Daoy (cell line): ENCODE data around the gene TRMT11. TPM values are rescaled to one million over a fixed set of nuclear protein-coding genes. Genes with fewer than 3 reads are reported as not detected.
"Not testable (repeated sequence)": the region's sequence is repeated elsewhere in the genome, so short reads cannot be mapped to it uniquely, and the experiment has no call there.

ENCODE experiments used
- DNase-seq: peaks from one replicate; pipeline ENCODE4 v3.0.0-alpha.2; 2015; ENCODE audit warnings: low read depth
- total RNA-seq: library from RNA; depleted of rRNA; stranded (reverse); fragments of >200 nt; shearing (Covaris generic); gene quantifications from 2 replicates; pipeline ENCODE4 v1.2.3, GENCODE V29; 2014; rRNA removed

The TRMT11 gene
- 31.5 and 33.4 TPM in 2 replicates for total RNA-seq

DNA sequence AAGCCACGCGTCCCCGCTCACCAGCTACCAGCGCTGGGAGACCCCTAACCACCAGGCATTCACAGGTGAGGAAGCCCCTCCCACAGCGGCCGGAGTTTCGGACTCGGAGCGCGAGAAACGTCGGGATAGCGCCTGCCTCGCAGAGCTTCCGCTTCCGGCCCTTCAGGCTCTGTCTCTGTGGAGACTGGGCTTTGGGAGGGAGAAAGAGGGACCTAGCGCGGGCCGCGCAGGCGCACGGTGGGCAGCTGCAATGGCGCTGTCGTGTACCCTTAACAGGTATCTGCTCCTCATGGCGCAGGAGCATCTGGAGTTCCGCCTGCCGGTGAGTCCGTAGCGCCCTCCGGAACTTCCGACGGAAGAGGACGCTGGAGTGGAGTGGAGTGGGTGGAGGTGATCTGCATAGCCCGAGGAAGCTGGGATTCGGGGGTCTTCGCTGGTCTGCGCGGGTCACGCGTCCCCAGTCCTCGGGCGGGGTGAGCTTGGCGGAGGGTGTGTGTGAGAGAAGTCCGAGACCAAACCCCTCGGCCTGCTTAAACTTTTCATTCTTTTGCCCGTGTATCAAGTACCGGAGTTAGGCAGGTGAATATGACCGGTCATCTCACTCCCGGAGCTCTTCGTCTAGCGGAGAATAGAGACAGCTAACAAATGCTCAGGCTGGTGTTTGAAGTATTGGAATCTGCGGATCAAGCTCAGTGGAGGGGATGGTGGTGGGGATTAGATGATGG is at the start of gene TRMT11:
TSS of gene TRMT11 (plus strand) at position 240 of the 725 bp plus-strand sequence. CDS start at position 251, 11 bp downstream.
- DNase-seq, result peak; percentile 94

DNA sequence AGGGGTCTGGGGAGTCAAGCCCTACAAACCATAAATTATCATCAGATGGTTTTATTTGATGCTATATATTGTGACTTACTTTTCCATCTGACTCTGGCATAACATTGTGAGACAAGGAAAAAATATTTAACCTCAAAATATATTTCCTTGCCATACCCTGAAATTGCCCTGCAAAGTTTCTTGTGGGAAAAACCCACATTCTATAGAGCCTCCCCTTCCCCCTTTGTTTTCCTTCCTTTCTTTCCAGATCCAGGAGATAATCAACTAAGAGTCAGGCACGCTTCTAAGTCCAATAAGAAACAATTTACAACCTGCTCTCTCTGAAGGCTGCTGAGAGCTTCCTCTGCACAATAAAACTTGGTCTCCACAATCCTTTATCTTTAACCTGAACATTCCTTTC is 47.3 kb upstream of the TRMT11 start:
- no peak for DNase-seq

DNA sequence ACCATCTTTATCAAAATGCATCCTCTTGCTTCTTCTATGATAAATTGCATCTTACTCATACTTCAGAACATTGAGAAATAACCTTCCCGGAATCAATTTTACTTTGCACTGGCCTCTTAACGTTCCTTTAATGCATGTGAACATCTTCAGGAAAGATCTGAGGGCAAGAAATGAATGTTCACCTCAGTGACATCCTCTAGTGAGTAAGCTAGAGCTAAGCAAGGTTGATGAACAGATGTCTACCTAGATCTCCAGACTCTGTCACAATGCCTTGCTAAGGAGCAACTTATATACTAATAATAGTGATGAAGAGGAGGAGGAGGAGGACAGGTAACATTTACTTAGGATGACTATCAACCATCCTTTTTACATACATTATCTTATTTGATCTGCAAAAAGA is 46.5 kb upstream of the TRMT11 start:
- no peak for DNase-seq

DNA sequence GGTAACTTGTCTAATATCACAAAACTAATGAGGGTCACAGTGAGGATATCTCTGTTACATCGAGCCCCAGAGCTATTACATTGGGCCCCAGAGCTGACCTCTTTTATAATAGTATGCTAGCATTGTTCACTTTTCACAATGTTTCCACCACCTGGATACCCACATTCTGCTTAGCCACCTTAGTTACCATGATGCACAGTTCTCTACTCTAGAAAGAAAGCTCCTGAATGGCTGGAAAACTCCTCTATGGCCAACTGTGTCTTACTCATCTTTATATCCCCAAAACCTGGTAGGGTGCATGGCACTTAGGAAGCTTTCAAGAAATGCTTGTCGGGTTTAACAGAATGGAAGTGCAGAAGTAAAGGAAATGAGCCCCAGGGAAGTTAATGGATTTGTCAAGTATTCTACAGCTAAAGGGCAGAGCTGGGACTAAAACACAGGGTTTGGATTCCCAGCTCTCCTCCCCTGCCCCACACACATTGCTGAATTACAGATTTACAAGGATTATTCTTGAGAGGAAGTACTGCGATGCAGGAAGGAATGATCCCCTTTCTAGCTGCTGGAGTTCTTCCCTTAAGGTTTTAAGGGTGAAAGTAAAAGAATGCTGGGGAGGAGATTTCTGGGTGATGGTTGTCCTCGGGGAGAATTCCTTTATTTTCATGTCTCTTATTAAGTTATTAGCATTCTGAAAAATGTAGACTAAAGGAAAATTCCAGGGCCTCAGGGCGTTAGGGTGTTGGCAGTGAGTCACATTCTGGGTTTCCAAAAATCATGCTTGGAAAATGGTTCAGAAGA is 45.9 kb upstream of the TRMT11 start:
- no peak for DNase-seq

DNA sequence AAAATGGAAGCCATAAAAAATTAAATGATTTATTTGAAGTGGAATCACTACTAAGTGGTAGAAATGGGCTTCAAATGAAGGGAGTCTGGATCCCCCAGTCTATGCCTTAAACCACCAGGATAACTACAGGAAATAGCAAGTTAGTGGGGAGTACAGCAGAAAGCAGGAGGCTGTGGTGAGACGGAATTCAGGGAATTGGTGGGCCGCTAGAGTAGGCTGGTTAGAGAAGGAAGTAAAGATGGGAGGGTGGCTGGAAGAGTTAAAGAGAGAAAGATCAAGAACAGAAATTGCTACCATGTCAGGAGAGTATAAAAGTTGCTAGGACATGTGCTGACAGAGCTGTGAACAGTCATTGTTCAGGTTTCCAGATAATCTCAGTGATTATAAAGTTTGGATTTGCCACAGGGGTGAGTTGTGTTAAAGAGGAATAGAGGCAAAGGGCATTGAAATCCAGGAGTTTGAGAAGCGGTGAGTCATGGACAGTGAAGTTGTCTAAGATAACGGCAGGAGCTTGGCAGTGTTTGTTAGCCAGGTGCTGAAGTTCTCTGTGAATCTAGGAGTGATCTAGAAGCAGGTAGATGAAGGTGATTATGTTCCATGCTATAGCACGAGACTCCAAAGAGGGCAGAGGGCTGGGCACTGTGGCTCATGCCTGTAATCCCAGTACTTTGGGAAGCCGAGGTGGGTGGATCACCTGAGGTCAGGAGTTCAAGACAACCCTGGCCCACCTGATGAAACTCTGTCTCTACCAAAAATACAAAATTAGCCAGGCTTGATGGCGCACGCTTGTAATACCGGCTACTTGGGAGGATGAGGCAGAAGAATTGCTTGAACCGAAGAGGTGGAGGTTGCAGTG is 43.4 kb upstream of the TRMT11 start:
- DNase-seq, result peak; percentile 68

DNA sequence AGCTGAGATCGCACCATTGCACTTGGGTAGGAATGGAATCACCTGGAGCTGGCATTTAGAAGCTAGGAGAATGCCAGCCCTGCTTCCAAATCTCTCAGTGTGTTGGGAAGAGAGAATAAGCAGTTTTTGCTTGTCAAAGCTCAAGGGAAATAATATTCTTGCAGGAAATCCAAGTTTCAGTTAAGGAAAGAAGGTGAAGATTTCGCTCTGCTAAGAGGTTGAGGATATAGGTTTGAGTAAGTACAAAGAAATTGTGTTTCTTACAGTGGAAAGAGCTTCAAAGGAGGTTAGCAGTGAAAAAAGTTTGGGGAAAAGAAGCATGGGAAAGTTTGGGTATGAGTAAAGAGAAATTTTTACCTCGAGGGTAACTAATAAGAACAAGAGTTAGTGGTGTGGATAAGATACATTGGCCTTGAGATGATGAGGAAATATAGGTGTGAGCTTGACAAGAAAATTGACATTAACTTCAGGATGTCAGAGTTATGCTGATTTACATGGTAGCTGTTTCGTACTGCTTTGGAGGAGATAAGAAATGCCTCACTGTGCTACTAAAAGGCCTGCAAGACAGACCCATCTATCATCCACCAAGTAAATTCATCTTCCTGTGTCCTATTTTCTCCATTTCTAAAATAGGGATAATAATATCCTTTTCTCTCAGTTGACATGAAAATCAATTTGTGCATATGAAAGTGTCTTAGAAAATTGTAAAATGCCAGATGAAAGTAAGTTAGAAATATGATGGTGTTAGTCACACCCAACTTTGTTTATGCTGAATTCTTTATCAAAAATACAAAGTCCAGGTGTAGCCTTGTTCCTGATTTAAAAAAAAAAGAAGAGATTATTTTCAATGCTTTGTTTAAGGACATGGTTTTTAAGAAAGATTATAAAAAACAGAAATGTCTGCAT is 42.6 kb upstream of the TRMT11 start:
- DNase-seq, result no peak

DNA sequence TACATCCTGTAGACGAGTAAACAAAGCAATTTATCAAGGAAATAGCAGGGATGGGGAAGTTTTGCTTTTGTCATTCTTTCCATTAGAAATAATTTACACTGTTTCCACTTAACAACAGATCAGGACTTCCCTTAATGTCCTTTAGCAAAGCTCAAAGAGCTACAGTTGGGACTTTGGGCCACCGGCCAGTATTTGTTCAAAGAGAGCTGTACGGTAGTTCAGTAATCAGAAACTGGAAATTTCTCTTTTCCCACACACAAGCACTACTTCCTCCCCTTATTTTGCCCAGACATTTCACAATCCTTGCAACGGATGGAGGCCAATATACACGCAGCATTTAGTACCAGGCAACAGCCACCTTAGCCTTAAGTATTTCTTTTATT is 41.9 kb upstream of the TRMT11 start:
- DNase-seq, result peak; percentile 73

DNA sequence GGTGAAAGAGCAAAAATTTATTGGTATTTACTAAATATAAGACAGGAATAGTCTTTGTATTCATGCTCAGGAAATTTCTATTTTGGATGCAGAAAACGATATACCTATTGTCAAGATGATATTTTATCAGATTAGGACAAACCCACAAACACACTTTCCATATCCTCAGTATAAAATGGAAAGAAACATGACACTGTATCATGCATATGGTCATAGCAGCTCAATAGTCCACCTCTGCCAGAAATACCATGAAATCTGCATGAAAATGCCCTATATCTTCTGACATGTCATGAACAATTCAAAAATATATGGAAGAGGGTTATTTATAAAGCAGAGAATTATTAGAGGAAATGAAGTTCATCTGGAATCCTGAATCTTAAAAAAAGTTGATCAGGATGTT is 41.4 kb upstream of the TRMT11 start:
- DNase-seq, result no peak

DNA sequence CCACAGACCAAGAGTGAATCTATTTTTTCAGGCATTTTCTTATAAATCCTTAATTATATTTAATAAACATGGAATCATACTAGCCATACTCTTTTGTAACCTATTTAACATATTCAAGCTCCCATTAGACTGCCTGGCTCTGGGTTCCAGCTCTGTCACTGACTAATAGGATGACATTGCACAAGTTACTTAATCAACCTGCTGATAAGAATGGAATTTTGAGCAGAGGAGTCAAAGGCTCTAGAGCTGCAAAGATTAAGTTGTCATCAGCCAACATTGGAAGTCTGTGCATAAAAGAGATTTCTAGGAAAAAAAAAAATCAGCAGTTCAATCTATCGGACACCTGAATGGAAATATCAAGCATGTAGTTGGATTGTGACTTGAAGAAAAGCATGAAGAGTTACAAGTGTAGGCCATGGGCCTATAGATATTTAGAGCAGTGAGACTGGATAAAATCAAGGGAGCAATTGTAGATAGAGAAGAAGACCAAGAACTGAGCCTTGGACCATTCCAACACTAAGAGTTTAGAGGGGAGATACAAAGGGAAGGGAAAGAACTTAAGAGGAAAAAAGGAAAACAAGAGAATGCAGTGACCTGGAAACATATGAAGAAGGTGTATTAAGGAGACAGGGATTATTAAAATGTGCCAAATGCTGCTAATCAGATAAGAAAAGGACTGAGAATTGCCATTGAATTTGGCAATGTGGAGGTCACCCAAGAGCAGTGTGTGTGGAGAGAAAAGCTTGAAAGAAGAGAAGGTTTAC is 40.8 kb upstream of the TRMT11 start:
- peak; percentile 72 for DNase-seq

DNA sequence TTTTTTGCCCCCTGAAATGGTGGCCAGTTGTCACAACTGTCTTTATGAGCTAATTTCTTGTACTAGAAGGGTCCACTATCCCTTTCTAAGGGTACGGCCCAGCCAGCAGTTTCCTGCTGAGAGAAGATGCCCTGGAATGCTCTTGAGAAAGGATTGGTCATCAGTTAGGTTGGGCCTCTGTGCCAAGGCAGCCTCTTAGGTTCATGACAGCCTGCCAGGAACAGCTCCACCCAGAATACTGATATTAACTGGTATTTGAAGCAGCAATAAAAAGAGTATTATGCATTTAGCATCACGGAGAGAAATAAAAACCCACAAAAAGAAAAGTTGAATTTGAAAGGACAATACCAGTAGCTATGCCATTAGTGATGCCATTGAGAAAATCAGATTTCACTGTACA is 38.7 kb upstream of the TRMT11 start:
- DNase-seq, result peak; percentile 82

DNA sequence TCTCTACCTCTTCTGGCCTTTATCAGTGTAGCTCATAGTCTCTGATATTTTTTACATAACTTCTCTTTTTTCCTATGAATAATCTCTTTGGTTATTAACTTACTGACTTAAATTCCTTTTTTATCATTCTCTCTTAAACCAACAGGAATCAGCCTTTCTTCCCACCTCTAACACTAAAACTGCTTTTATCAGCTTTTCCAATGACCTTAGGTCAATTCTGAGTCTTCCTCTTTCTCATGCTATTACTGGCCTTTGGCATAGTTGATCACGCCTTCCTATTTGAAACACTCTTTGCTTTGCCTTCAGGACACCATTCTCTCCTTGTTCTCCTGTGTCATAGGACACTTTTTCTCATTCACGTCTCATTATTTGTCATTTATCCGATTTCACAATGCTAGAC is 37.9 kb upstream of the TRMT11 start:
- no peak for DNase-seq

DNA sequence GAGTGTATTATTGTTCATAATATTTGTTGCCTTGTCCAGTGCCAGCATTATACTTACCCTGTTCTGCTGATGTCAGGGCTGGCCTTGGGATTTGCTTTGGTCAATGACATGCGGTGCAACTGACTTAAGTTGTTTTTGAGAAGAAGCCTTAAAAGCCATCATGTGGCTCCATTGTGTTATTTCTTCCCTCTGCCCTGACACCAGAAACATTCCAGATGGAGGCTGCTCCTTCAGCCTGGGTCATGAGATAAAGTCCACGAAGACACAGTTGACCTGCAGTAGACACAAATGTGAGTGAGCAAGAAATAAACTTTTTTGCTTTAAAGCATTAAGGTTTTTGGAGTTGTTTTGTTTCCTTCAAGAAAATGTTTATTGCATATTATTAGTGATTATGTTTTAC is 37.3 kb upstream of the TRMT11 start:
- no peak for DNase-seq

DNA sequence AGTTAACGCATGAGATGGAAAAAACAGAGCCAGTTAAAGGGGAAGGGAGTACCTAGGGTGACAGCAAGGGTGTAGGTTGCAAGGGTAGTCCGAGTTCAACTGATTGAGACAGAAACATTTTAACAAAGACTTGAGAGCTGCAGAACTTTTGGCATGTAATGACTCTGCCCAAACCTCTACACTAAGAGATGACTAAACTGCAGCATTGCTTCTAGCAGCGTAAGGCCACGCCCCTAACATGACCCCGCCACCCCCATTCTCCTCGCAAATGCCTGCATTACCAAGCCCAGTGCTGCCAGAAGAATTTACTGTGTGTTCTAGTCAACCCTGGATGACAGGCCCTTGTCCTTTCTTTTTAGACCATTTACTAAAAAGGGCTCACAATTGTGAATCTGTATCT is 36.0 kb upstream of the TRMT11 start:
- DNase-seq, result peak; percentile 73

DNA sequence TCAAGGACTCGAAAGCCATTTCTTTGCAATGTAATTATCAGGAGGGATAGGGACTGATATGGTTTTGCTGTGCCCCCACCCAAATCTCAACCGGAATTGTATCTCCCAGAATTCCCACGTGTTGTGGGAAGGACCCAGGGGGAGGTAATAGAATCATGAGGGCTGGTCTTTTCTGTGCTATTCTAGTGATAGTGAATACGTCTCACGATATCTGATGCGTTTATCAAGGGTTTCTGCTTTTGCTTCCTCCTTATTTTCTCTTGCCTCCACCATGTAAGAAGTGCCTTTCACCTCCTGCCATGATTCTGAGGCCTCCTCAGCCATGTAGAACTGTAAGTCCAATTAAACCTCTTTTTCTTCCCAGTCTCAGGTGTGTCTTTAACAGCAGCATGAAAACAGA is 35.6 kb upstream of the TRMT11 start:
- not testable (repeated sequence) for DNase-seq

DNA sequence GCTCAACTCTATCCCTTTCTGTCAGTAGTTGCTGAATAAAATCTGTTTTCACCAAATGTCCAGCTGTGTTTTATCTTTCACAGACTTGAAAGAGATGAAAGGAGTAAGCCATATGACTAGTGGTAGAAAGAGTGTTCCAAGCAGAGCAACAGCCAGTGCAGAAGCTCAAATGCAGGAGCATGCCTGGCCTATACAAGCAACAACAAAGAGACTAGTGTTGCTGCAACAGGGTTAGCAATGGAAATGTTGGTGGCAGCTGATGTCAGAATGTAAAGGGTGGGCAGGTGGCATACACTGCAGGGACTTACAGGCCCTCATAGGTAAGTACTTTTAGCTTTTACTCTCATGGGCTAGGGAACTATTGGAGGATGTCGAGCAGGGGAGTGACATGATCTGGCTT is 35.0 kb upstream of the TRMT11 start:
- DNase-seq, result no peak

DNA sequence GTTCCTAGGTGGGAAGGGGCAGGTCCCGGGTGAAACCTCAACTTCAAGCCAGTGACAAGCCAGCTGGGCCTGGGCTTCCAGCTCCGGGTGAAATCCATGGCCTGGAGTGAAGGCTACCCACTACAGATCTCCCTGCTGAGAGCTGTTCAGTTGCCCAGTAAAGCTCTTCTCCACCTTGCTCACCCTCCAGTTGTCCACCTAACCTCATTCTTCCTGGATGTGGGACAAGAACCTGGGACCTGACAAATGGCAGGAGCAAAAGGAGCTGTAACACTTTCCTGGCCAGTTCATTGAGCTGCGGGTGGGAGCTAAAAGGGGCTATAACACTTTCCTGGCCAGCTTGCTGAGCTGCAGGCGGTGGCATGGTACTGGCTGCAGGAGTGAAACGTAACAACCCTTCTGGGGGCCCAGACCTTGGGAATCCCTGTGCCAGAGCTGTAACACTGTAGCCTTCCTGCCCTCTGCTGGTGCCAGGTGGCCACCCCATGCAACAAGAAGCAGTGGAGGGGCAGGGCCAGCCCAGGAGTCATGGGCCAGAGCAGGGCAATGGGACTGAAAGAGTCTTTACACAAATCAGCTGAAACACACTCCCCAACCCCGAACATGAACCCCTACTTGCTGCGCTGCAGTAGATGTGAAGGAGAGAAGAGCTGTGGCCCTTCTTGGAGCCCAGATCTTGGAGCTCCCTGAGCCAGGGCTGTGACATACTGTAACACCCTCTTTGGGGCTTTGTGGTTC is 33.4 kb upstream of the TRMT11 start:
- peak; percentile 58 for DNase-seq

DNA sequence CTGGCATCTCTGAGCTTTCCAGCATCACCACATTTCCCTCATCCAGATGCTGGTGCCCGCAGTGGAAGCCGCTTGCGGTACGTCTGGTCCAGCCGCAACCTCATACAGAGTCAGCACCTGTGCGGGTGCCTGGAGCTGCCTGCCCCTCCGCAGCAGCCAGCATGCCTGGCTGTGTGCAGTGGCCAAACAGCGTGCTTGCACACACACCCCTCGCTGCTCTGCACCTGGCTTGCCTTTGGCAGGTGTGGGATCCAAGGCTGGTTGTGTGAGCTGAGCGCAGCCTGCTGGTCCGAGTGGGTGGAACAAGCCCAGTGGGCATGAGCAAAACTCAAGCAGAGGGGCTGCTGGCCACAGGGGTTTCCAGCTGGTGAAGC is 32.9 kb upstream of the TRMT11 start:
- peak; percentile 22 for DNase-seq

DNA sequence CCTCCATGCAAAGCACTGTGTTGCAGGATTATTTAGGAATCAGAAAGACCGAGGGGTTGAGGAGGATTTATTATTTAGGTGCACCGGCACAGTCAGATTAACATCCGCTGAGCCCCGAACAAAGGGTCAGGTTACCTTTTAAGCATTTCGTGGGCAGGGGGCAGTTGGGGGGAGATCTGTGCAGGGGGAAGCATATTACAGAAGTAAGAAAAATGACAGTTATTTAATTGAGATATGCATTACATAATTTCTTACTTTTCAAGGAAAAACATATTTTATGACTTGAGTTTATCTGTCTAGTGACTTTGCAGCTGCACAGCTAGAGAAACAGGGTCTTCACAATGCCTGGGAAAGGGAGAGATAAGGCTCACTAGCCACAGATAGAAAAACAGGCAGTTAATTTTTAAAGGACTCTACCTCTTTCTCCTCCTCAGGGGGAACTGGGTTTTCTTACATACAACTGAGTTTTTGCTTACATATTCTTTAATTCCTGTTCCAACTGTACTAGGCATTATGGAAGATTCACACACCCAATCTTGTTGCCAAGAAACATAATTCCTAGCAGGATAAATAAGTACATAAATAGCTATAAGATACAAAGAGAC is 31.5 kb upstream of the TRMT11 start:
- DNase-seq, result no peak

DNA sequence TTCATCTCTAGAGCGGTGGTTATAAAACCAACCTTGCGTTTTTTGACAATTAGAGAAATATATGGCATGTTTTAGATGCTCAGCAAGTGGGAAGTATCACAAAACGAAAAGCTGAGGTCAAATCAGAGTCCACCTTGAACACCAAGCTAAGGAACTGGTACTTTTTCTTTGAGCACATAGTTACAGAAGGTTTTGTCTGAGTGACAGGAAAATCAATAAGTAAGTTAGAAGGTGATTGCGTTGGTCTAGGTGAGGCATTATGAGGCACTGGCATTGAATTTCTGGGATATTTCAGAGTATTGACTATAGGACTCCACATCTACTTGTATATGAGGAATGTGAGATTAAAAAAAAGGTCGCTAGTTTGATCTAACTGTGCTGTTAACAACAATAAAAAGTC is 30.4 kb upstream of the TRMT11 start:
- no peak for DNase-seq
